RPMI7951 (cell line): Measurements from ENCODE around the gene FAM3A. TPM values are rescaled to one million over a fixed set of nuclear protein-coding genes. Genes with fewer than 3 reads are reported as not detected.

Experiments
- DNase-seq: peaks from one replicate; pipeline ENCODE4 v3.0.0-alpha.2; 2012; ENCODE audit warnings: low read depth
- total RNA-seq: library from RNA; depleted of rRNA; stranded (reverse); fragments of >200 nt; shearing (Covaris generic); gene quantifications from 2 replicates; pipeline ENCODE4 v1.2.3, GENCODE V29; 2014; rRNA removed

The FAM3A gene
- total RNA-seq, 1 experiment from 2014 or later = 22.3 TPM

- no peak for DNase-seq
Measured at GRCh38 chrX:154462396-154462795, 53.6 kb downstream of the FAM3A start.

- DNase-seq = no peak
Measured at GRCh38 chrX:154460326-154460725, 55.7 kb downstream of the FAM3A start.

- no peak for DNase-seq
Measured at GRCh38 chrX:154459832-154460231, 56.2 kb downstream of the FAM3A start.

- DNase-seq = peak; percentile 41
Measured at GRCh38 chrX:154458954-154459778, 56.9 kb downstream of the FAM3A start.

- peak; percentile 35 for DNase-seq
Measured at GRCh38 chrX:154458116-154458953, 57.7 kb downstream of the FAM3A start, which contains the start of gene PLXNA3. Gene PLXNA3 (plus strand): TSS chrX:154458281. CDS start chrX:154460184, 1,903 bp downstream.

GRCh38 chrX:154457491-154458115, 58.4 kb downstream of the FAM3A start:
- no peak for DNase-seq

Other genes starting within 250 kb of the FAM3A start
- not detected in 2 replicates for gene TEX28, start 221.1 kb downstream of the FAM3A start, total RNA-seq
- gene TKTL1, start 220.4 kb downstream of the FAM3A start, total RNA-seq = not detected in 2 replicates
- gene FLNA, start 141.6 kb downstream of the FAM3A start, total RNA-seq = 375 and 579 TPM in 2 replicates
- 27.6 and 29.8 TPM in 2 replicates for gene EMD, start 136.9 kb downstream of the FAM3A start, total RNA-seq
- 2,378 and 3,972 TPM in 2 replicates for gene RPL10, start 117.9 kb downstream of the FAM3A start, total RNA-seq
- 12.6 and 14.3 TPM in 2 replicates for gene DNASE1L1, start 107.0 kb downstream of the FAM3A start, total RNA-seq
- 9.6 and 9.8 TPM in 2 replicates for gene TAFAZZIN, start 104.7 kb downstream of the FAM3A start, total RNA-seq
- gene ATP6AP1, start 87.6 kb downstream of the FAM3A start, total RNA-seq = 29.0 and 36.1 TPM in 2 replicates
- 58.0 and 58.6 TPM in 2 replicates for gene GDI1, start 79.1 kb downstream of the FAM3A start, total RNA-seq
- 37.8 and 45.0 TPM in 2 replicates for gene FAM50A, start 72.1 kb downstream of the FAM3A start, total RNA-seq
- 3.9 and 5.4 TPM in 2 replicates for gene PLXNA3, start 58.0 kb downstream of the FAM3A start, total RNA-seq
- gene LAGE3, start 37.0 kb downstream of the FAM3A start, total RNA-seq = 28.8 and 40.4 TPM in 2 replicates
- gene UBL4A, start 29.6 kb downstream of the FAM3A start, total RNA-seq = 46.0 and 50.1 TPM in 2 replicates
- gene SLC10A3, start 25.6 kb downstream of the FAM3A start, total RNA-seq = 19.5 and 25.6 TPM in 2 replicates
- 50.1 and 82.3 TPM in 2 replicates for gene G6PD, start 30.6 kb upstream of the FAM3A start, total RNA-seq
- 11.2 and 16.5 TPM in 2 replicates for gene IKBKG, start 31.4 kb upstream of the FAM3A start, total RNA-seq
- not detected in 2 replicates for gene CTAG1A, start 68.9 kb upstream of the FAM3A start, total RNA-seq
- gene CTAG1B, start 103.0 kb upstream of the FAM3A start, total RNA-seq = not detected in 2 replicates
- 0.29 TPM in 1 of 2 replicates, not detected in the other for gene CTAG2, start 137.3 kb upstream of the FAM3A start, total RNA-seq
- under 0.01 and 0.24 TPM in 2 replicates for gene GAB3, start 234.8 kb upstream of the FAM3A start, total RNA-seq
- gene DKC1, start 246.6 kb upstream of the FAM3A start, total RNA-seq = 27.9 and 29.7 TPM in 2 replicates